Stimulated activated CD8-positive, alpha-beta memory T cell treated with anti-CD3 and anti-CD28 coated beads, Interleukin-7, amount 100 ng/mL, for 48 hours (primary cell): ENCODE measurements around the gene TWNK.

Source experiments
- DNase-seq, 2 donors: peaks; one replicate each; pipeline ENCODE4 v3.0.0-alpha.2; 2020; ENCODE audit warnings: low read depth in 1 of 2; ENCODE audit errors: extremely low read depth in 1 of 2

TWNK gene

DNA sequence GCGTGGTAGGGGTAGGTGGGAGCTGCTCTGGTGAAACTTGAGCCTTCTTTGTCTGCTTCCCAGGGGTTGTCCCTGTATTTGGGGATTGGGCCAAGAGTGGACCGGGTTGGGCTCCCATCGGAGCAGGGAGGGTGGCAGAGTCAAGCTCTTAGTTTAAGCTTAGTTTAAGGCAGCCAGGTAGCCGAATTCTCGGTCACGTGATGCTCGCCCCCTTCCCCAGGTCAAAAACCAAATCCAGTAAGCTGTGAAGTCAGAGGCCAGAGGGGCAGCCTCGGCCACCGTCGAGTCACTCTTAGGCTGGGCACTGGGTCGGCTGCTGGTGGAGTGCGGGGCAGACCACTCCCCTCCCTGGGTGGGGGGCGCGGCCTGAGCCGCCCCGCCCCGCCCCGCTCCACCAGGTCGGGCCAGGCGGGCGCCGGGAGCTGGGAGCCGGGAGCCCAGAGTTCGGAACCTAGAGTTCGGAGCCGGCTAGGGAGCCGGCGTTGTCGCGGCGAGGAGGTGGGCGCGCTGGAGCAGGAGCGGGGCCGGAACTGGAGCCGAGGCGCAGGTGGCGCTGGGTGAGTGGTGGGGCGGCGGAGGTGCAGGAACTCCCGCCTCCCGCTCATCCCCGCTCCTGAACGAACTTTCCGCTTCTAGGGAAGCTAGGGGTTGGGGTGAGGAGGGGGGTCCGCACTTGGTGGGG is 9.5 kb downstream of the TWNK start:
- DNase-seq: no peak

DNA sequence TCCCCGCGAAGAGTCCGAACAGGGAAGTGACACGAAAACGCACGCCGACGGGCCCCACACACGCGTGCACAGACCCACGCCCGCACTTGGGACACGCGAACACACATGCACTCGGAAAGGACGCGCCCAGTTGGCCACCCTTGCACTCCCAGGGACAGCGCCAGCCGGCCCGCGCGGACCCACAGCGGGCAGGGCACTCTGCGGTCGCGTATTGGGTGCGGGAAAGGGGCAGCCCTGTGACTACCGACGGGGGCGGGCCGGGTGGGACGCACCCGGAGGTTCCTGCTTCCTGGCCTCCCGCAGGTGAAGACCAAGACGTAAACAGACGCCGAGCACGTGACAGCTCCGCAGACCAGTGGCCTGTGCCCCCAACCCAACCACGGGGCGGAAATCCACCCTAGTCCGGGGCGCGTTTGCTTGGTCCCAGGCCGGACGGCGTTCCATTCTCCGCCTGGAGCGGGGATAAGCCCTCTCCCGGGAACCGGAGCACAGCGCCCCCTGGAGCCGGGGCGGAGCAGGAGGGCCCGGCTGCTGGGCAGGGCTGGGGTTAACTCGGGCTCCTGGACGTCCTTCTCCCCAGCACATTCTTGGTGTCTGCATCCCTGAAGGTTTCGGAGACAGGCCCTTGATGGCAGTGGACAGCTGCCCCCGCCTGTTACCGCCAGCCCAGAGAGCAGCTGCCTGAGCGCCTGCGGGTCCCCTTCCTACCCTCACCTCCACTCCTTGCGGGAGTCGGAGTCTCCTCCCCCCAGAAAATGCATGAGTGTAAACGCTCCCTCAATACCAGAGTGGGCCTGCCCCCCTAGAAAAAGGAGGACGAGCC is 10.2 kb downstream of the TWNK start:
- DNase-seq: peak; percentile 36 to 49

DNA sequence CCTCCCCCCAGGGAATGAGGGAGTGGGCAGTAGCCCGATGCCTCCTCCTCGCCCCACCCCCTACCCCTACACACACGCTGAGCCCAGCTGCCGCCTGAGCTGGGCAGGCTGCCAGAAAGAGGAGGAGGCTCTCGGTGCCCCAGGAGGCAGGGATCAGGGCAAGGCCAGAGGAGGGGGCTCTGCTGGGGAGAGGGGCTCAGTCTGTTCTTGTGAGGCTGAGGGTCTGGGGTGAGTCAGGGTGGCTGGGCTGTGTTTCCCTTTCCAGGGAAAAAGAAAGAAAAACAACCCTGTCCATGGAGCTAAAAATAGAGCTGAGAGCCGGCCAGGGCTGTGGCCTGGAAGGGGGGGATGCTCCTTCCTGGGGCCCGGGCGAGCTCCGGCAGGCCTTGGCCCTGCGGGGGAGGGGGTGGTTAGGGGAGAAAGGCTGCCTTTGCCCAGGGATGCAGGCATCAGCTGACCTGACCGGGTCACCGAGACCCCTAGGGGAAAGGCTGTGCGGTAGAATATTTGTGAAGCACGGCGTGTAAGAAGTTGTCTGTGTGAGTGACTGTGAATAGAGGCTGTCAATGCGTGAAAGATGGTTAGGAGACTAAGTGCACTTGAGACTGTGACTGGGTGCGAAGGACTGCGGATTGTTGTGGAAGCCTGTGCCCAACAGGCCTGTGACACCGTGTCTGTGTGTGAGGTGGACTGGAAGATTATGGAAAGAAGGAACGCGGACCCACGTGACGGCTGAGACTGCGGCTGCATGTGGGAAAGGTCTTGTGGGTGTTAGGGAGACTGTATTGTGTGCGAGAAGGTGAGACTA is 11.0 kb downstream of the TWNK start:
- DNase-seq: peak in 1 of 2 donors; percentile 26

DNA sequence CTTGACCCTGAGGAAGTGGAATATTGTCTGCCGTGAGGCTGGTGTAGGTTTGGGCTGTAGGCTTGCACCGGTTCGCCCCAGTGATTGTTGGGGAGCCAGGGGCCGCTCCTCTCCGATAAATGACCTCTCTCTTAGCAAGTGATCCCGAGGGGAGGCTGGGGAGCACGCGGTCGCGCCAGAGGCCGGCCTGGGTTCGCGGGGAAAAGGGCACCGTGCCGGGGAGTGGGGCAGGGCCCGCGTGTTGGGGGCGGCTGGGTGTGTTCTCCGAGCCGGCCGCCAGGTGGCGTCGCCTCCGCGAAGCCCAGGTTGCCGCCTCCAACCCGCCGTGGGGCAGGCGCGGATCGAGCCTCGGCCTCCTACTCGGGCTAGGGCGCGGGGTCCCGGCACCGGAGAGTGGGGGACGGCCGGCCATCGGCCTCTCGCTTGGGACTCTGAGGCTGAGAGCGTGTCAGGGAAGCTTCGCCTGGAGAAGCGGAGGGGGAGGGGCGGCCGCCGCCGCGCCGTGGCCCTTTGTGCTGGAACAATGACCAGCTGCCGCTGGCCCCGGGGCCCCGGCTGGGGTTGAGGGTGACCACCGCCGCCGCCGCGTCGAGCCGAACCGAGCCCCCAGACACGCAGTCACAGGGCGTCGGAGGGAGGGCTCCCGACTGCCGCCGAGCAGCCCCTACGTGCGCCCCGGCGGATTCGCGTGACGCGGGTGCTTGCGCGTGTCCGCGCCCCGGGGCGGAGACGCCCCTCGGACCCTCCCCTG is 11.8 kb downstream of the TWNK start:
- DNase-seq: peak; percentile 37 to 56

DNA sequence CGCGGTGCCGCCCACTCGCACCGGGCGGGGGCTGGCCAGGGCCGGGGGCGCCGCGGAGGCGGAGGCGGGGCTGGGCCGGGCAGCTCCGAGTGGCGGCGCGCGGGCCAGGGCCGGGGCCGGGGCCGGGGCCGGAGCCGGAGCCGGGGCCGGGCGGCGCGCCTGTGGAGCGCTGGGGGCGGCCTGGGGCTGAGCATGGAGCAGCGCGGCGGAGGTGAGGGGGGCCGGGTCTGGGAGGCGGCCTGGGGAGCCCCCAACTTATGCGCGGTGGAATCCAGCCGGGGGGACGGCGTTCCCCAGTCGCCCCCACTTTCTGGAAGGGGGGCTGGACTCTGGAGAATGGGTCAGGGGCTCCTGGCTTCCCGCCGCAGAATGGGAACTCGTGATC is 12.4 kb downstream of the TWNK start, which contains the start of gene LZTS2:
Gene LZTS2, plus strand, starts transcription at position 67 of the 385 bp plus-strand sequence. CDS start 2,731 bp downstream, outside the sequence.
- no peak for DNase-seq

DNA sequence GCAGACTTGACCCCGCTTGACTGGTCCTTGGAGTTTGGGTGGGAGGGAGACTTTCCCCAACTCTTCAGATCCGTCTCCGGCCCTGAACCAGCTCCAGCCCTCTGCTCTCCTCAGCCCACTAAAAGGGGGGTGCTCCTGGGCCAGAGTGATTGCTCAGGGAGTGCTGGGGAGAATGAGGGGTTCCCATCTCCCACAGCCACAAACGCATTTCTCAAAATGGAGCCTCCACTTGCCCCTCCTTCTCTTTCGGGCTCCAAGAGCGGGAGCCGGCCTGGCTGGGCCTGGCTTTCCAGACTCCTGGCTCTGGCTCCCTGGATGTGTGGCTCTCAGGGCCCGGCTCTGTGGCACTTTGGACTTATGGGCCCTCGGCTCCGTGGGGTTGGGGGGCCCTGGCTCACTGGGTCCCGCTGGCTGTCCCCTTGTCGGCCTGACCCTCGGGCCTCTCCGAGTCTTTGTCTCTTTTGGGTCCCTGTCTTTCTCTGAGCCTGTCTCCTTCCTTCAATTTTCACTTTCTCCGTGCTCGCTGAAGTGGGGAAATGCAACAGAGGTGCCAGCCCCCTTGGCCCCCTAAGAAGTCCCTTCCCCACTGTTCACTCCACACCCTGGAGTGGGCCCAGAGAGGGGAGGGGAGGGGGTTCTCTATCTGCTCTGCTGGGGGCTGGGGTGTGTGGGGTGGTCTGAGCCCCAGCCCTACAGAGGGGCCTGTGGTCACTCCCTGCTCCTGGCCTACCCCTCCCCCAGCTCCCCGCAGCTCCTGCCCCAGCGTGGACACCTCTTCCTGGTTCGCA is 13.0 kb downstream of the TWNK start:
- no peak for DNase-seq

DNA sequence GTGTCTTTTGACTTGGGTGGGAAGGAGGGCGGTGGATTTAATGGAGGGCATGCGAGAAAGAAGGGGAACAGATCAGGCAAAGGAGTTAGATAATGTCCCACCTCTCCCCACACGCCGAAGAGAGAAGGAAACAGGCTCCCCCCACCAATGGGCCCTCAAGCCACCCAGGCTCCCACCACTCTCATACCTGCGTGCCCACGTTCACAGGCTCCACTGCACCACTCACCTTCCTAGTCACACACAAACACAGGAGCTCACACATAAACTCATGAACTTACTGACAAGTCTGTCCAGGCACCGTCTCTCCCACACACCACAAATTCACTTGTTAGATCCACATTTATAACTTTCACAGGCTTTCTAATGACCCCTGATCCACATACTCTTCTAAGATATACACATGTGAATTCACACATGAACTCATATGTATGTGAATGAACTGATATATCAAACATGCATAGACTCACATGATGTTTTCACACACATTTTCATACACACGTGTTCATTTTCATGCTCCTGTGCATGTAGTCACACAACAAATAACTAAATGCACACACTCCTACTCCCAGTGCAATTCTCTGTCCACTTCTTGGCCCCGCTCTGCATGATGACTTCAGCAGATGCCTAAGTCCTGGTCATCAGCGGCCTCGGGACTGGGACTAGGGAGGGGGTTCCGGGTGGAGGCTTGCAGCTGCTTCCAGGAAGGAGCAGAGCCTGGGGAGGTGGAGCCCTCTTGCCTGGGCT is 13.7 kb downstream of the TWNK start:
- no peak for DNase-seq

DNA sequence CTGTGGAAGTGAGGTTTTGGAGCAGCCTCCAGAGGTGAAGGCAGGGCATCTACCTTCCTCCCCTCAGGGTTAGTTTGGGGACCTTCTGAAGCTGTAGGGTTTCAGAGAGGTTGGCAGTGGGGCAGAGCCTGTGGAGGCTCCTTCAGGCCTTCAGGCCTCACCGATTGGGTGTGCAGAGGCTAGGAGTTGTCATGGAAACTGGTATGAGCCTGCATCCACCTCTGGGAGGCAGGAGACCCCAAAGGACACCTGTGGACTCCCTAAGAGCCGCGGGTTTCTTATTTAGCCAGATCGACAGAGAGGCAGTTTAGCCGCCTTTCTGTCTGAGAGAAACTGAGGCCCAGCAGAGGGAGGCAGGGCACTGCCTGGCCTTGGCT is 14.3 kb downstream of the TWNK start:
- DNase-seq: no peak

DNA sequence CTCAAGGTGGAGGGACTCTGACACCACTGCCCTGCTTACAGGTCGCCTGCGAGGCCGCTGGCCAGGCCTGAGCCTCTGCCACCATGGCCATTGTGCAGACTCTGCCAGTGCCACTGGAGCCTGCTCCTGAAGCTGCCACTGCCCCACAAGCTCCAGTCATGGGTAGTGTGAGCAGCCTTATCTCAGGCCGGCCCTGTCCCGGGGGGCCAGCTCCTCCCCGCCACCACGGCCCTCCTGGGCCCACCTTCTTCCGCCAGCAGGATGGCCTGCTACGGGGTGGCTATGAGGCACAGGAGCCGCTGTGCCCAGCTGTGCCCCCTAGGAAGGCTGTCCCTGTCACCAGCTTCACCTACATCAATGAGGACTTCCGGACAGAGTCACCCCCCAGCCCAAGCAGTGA is 15.1 kb downstream of the TWNK start:
- DNase-seq: no peak

DNA sequence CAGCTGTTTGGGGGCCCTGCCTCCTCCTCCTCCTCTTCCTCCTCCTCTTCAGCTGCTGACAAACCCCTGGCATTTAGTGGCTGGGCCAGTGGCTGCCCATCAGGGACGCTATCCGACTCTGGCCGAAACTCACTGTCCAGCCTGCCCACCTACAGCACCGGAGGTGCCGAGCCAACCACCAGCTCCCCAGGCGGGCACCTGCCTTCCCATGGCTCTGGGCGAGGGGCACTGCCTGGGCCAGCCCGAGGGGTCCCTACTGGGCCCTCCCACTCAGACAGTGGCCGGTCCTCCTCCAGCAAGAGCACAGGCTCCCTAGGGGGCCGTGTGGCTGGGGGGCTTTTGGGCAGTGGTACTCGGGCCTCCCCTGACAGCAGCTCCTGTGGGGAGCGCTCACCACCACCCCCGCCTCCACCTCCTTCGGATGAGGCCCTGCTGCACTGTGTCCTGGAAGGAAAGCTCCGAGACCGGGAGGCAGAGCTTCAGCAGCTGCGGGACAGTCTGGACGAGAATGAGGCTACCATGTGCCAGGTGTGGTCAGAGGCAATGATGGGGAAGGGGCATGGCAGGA is 16.4 kb downstream of the TWNK start:
- DNase-seq: no peak

DNA sequence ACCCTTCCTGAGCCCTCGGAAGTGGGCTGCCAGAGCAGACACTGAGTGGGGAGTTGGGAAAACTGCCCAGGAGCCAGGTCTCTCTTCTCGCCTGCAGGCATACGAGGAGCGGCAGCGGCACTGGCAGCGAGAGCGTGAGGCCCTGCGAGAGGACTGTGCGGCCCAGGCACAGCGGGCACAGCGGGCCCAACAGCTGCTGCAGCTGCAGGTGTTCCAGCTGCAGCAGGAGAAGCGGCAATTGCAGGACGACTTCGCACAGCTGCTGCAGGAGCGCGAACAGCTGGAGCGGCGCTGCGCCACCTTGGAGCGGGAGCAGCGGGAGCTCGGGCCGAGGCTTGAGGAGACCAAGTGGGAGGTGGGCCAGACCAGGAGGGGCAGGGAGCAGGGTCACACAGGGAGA is 18.0 kb downstream of the TWNK start:
- no peak for DNase-seq

DNA sequence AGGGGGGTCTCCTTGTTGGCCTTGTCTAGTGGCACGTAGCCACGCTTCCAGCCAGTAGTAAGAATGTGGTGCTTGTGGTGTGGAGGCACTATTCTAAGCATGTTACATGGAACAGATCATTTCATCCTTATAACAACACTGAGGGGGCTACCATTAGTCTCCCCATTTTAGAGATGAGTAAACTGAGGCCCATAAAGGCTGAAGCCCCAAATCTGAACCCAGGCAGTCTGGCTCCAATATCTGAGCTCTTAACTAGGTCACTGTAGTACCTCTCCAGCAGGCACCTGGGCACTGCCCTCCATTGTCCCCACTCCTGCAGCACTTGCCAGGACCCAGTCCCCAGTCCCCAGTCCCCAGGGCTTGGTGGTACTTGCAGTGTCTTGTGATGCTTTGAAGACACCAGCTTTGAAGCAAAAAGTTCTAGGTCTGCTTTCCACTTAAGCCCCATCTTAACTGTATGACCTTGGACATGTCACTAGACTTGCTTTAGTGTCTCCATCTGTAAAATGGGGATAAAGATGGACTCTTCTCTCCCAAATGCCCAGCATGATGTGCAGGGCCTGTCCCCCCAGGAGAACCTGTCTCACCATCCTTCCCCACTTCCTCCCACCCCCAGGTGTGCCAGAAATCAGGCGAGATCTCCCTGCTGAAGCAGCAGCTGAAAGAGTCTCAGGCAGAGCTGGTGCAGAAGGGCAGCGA is 18.7 kb downstream of the TWNK start:
- DNase-seq: no peak

DNA sequence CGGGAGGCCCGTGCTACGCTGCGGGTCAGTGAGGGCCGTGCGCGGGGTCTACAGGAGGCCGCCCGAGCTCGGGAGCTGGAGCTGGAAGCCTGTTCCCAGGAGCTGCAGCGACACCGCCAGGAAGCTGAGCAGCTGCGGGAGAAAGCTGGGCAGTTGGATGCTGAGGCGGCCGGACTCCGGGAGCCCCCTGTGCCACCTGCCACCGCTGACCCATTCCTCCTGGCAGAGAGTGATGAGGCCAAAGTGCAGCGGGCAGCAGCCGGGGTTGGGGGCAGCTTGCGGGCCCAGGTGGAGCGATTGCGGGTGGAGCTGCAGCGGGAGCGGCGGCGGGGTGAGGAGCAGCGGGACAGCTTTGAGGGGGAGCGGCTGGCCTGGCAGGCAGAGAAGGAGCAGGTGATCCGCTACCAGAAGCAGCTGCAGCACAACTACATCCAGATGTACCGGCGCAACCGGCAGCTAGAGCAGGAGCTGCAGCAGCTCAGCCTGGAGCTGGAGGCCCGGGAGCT is 19.3 kb downstream of the TWNK start:
- DNase-seq: no peak

DNA sequence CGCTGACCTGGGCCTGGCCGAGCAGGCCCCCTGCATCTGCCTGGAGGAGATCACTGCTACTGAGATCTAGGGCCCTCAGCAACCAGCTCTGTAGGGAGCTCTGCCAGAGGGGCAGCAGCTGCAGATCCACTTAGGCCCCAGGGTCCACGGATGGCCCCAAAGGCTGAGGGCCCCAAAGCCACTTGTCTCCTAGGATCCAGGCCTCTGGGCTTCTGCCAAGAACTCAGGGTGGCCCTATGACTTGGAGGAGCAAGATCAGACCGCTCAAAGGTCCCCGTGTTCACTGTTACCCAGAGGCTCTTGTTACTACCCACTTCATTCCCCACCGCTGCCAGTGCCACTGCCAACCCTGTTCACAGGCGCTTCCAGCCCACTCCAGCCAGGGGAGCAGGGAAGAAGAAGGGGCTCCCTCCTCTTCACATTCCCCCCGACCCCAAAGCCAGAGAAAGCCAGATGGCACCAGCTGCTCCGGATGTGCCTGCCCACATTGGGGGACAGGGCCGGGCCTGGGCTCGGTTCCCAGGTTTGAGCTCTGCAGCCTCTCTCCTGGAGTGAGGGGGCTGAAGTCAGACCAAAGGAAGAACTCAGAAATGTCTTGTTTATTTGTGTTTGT is 19.9 kb downstream of the TWNK start:
- no peak for DNase-seq

DNA sequence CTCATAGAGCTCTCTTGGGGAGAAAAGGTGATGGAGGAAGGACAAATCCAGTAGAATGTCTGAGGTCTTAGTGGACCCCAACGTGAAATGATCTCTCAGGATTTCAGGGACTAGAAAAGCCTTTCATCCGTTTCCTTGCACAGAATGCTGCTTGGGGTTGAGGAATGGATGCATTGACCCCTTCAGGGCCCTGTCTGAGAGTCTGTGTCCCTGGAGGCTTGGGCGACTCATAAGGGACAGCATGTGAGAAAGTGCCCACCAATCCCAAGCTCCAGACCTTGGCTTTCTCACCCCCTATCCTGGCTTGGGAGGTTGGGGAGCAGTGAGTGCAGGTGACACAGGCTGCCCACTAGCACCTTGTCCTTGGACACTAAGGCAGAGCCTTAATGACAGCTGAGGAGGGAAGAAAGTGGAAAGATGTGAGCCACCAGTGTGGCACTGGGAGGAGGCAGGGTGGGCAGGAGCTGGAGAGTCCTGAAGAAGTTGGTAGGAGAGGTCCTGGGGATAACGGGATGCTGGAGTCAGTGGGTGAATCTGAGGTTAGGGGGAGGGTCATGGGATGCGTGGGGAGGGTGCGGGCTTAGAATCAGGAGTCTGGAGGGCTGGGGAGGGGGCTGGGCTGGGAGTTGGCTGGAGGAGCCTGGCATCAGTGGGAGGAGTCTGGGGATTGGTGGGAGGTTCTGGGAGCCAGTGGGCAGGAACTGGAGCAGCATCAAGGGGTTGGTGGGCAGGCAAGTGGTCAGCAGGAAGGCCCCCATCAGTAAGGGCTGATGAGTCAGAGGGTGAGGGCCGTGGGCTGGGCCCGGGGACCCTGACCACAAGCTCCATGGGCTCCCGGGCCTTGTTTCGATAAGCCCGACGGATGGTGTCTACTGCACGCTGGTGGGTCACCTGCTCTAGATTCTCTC is 20.8 kb downstream of the TWNK start:
- no peak for DNase-seq

DNA sequence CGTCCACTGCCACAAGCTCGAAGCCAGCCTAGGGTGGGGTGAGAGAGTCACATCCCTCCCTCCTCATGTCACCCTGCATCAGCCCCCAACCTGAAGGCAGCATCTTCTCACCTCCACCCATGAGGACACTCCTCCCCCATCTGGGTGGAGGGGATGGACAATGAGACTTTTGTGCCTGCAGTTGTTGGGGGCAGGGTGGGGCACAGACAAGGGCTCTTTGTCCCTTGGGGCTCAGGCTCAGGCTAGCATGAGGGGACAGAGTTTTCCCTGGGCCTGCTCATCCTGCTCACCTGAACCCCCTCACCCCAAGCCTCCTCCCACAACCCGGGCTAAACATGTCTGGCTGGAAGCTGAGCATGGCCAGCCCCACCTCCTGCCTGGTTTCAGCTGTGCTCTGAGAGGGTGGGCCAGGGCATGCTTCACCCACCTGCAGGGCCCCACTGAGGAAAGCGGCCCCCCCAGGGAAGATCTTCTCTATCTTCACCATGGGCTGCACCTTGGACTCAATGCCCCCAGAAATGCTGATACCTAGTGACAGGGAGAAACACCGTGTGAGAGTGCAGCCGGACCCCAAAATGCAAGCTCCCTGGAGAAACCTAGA is 21.6 kb downstream of the TWNK start:
- no peak for DNase-seq
